Neural cell (in vitro differentiated cells): Measurements from ENCODE around the gene SLC22A3. TPM values are rescaled to one million over a fixed set of nuclear protein-coding genes. Genes with fewer than 3 reads are reported as not detected.

Source experiments
- H2AFZ ChIP-seq: fragments of 200-600, 300-800 bp; sonication (generic), shearing (Covaris generic); 2 replicates; pipeline ENCODE4 v1.6.0; 2014; ENCODE audit warnings: low read depth, mild to moderate bottlenecking, antibody characterized with exemption, low read length, moderate library complexity
- H3F3A ChIP-seq: fragments of 200-600 bp; shearing (Covaris generic); 2 replicates; pipeline ENCODE4 v1.6.1; 2016; ENCODE audit warnings: mild to moderate bottlenecking, moderate library complexity, mixed read lengths, antibody characterized with exemption, low read length; ENCODE audit not compliant: insufficient read depth, poor library complexity, severe bottlenecking
- H3K27ac ChIP-seq: fragments of 200-600, 300-800 bp; sonication (generic), shearing (Covaris generic); 2 replicates; pipeline ENCODE4 v1.5.1; 2014; ENCODE audit warnings: mild to moderate bottlenecking, low read length, moderate library complexity
- H3K27me3 ChIP-seq: fragments of 300-800, 200-600 bp; sonication (generic), shearing (Covaris generic); 2 replicates; pipeline ENCODE4 v1.6.0; 2014; ENCODE audit warnings: mild to moderate bottlenecking, low read depth, low read length, moderate library complexity; ENCODE audit not compliant: insufficient read depth
- H3K36me3 ChIP-seq: fragments of 300-800, 200-600 bp; sonication (generic), shearing (Covaris generic); 2 replicates; pipeline ENCODE4 v1.5.1; 2014; ENCODE audit warnings: mild to moderate bottlenecking, antibody characterized with exemption, low read length, moderate library complexity; ENCODE audit not compliant: insufficient read depth
- H3K4me2 ChIP-seq: fragments of 300-800, 200-600 bp; sonication (generic), shearing (Covaris generic); 2 replicates; pipeline ENCODE4 v1.6.0; 2014; ENCODE audit warnings: mild to moderate bottlenecking, low read length
- H3K4me3 ChIP-seq: fragments of 300-800, 200-600 bp; sonication (generic), shearing (Covaris generic); 2 replicates; pipeline ENCODE4 v1.5.1; 2014; ENCODE audit warnings: mild to moderate bottlenecking, low read length, moderate library complexity
- H3K79me2 ChIP-seq: fragments of 200-600 bp; shearing (Covaris generic); replicated peaks from 2 replicates; pipeline ENCODE4 v1.6.0; 2014; ENCODE audit warnings: mild to moderate bottlenecking, low read length, moderate library complexity; ENCODE audit not compliant: insufficient read depth
- H3K9ac ChIP-seq: fragments of 300-800, 200-600 bp; sonication (generic), shearing (Covaris generic); 2 replicates; pipeline ENCODE4 v1.6.1; 2016; ENCODE audit warnings: mild to moderate bottlenecking, low read length, mixed read lengths
- H3K9me2 ChIP-seq: fragments of 200-600 bp; shearing (Covaris generic); 2 replicates; pipeline ENCODE4 v1.6.1; 2016; ENCODE audit warnings: mild to moderate bottlenecking, low read length, mixed read lengths; ENCODE audit not compliant: insufficient read depth
- H3K9me3 ChIP-seq: fragments of 200-600, 300-800 bp; sonication (generic), shearing (Covaris generic); 2 replicates; pipeline ENCODE4 v1.6.1; 2016; ENCODE audit warnings: mild to moderate bottlenecking, mixed run types, low read length, moderate library complexity, mixed read lengths
- H4K20me1 ChIP-seq: fragments of 200-600 bp; shearing (Covaris generic); 2 replicates; pipeline ENCODE4 v1.6.1; 2016; ENCODE audit warnings: mild to moderate bottlenecking, mixed run types; ENCODE audit not compliant: insufficient read depth
- CTCF ChIP-seq: fragments of 450-650 bp; IDR thresholded peaks from 2 replicates; pipeline ENCODE4 v1.5.1; 2014; ENCODE audit warnings: antibody characterized with exemption, mild to moderate bottlenecking, moderate library complexity; ENCODE audit not compliant: poor library complexity, severe bottlenecking
- EP300 ChIP-seq: fragments of 450-650 bp; conservative IDR thresholded peaks from 2 replicates; pipeline ENCODE4 v1.6.1; 2014; ENCODE audit warnings: antibody characterized with exemption, mild to moderate bottlenecking, moderate library complexity; ENCODE audit not compliant: poor library complexity, severe bottlenecking
- EZH2 ChIP-seq: fragments of 200-600, 300-800 bp; shearing (Covaris generic), sonication (generic); IDR thresholded peaks from 2 replicates; pipeline ENCODE4 v1.6.1; 2014; ENCODE audit warnings: antibody characterized with exemption, low read length, borderline replicate concordance, mild to moderate bottlenecking; ENCODE audit not compliant: insufficient read depth, poor library complexity, severe bottlenecking
- MXI1 ChIP-seq: fragments of 450-650 bp; conservative IDR thresholded peaks from 2 replicates; pipeline ENCODE4 v1.6.1; 2014; ENCODE audit warnings: antibody characterized with exemption, mild to moderate bottlenecking; ENCODE audit not compliant: poor library complexity, severe bottlenecking
- POLR2AphosphoS5 ChIP-seq: IDR thresholded peaks from 2 replicates; pipeline ENCODE4 v1.6.1; 2012
- RAD21 ChIP-seq: fragments of 450-650 bp; conservative IDR thresholded peaks from 2 replicates; pipeline ENCODE4 v1.6.1; 2014; ENCODE audit warnings: antibody characterized with exemption, mild to moderate bottlenecking, moderate library complexity
- REST ChIP-seq: IDR thresholded peaks from 2 replicates; pipeline ENCODE4 v1.6.1; 2012; ENCODE audit warnings: borderline replicate concordance
- SMC3 ChIP-seq: fragments of 450-650 bp; conservative IDR thresholded peaks from 2 replicates; pipeline ENCODE4 v1.6.1; 2014; ENCODE audit warnings: antibody characterized with exemption, mild to moderate bottlenecking, moderate library complexity; ENCODE audit not compliant: poor library complexity
- TAF1 ChIP-seq: IDR thresholded peaks from 2 replicates; pipeline ENCODE4 v1.6.1; 2012; ENCODE audit warnings: low read depth
- polyA plus RNA-seq: library from polyadenylated mRNA; depleted of rRNA; stranded (reverse); fragments of >200 nt; gene quantifications from 2 replicates; pipeline ENCODE4 v1.2.3, GENCODE V29; 2014

SLC22A3 gene
- polyA plus RNA-seq, 1 donor from 2014 or later, result not detected

GRCh38 chr6:160461641-160462040 is 113.5 kb downstream of the SLC22A3 start:
- no peak for TF ChIP-seq EP300
- TF ChIP-seq EZH2, result no peak
- no peak for TF ChIP-seq REST
- no peak for TF ChIP-seq SMC3
- no peak for TF ChIP-seq TAF1
- no peak for TF ChIP-seq POLR2AphosphoS5
- no peak for TF ChIP-seq RAD21
- TF ChIP-seq CTCF, result no peak
- TF ChIP-seq MXI1, result no peak
- no peaks in the 10 kb centered on the region for H4K20me1 ChIP-seq
- no peaks in the 10 kb centered on the region for H3K9me3 ChIP-seq
- H3K4me2 ChIP-seq, result no peak overlapping the region
- H3K36me3 ChIP-seq, result no peaks in the 10 kb centered on the region
- H3K27ac ChIP-seq, result no peak overlapping the region
- no peaks in the 10 kb centered on the region for H3F3A ChIP-seq
- no peaks in the 10 kb centered on the region for H3K27me3 ChIP-seq
- no peak overlapping the region for H2AFZ ChIP-seq
- no peak overlapping the region for H3K9ac ChIP-seq
- H3K9me2 ChIP-seq, result no peaks in the 10 kb centered on the region
- no peak overlapping the region for H3K4me3 ChIP-seq
- no peaks in the 10 kb centered on the region for H3K79me2 ChIP-seq

- H3K27ac ChIP-seq, result no peak overlapping the region
- H3K9ac ChIP-seq, result no peak overlapping the region
- no peaks in the 10 kb centered on the region for H3K27me3 ChIP-seq
- no peak overlapping the region for H3K4me3 ChIP-seq
- H3F3A ChIP-seq, result no peaks in the 10 kb centered on the region
- no peaks in the 10 kb centered on the region for H3K79me2 ChIP-seq
- no peak overlapping the region for H3K4me2 ChIP-seq
- H4K20me1 ChIP-seq, result no peaks in the 10 kb centered on the region
- no peaks in the 10 kb centered on the region for H3K9me2 ChIP-seq
- H3K36me3 ChIP-seq, result no peaks in the 10 kb centered on the region
- TF ChIP-seq EZH2 (no peak), SMC3 (no peak), MXI1 (no peak), EP300 (no peak), POLR2AphosphoS5 (no peak), RAD21 (no peak), REST (no peak), TAF1 (no peak), CTCF (no peak)
- H2AFZ ChIP-seq, result no peak overlapping the region
- H3K9me3 ChIP-seq, result no peaks in the 10 kb centered on the region
Observed at GRCh38 chr6:160462116-160462515, 113.9 kb downstream of the SLC22A3 start.
